Lung (tissue), 12 donors: Measurements from ENCODE around the gene LAYN. TPM values are rescaled to one million over a fixed set of nuclear protein-coding genes. Genes with fewer than 3 reads are reported as not detected.

Experiments
- ATAC-seq: fragments of 200-7000 bp; cut with Tn5 transposase; one replicate; pipeline ENCODE4 v1.9.1; 2020; ENCODE audit warnings: moderate number of reproducible peaks; ENCODE audit not compliant: insufficient read depth, low FRiP score
- DNase-seq, 3 donors: peaks; one replicate each; pipeline ENCODE4 v3.0.0-alpha.2; 2013 to 2017
- H3K27ac ChIP-seq, 2 donors: one replicate each; pipeline ENCODE4 v1.5.1; 2013; ENCODE audit warnings: mild to moderate bottlenecking in 2 of 2, moderate library complexity in 2 of 2, control low read depth in 1 of 2, inconsistent platforms in 1 of 2, low read depth in 1 of 2, low read length in 1 of 2
- H3K27me3 ChIP-seq, 3 donors: one replicate each; pipeline ENCODE4 v1.5.1; 2013; ENCODE audit warnings: low read length in 2 of 3; ENCODE audit not compliant: control insufficient read depth in 3 of 3, insufficient read depth in 3 of 3
- H3K36me3 ChIP-seq, 4 donors: one replicate each; pipeline ENCODE4 v1.5.1; 2013; ENCODE audit warnings: low read length in 4 of 4, mild to moderate bottlenecking in 1 of 4, moderate library complexity in 1 of 4; ENCODE audit not compliant: control insufficient read depth in 4 of 4, insufficient read depth in 4 of 4
- H3K4me1 ChIP-seq, 5 donors: one replicate each; pipeline ENCODE4 v1.5.1; 2013; ENCODE audit warnings: low read length in 5 of 5, mild to moderate bottlenecking in 2 of 5, moderate library complexity in 1 of 5; ENCODE audit not compliant: control insufficient read depth in 5 of 5, insufficient read depth in 5 of 5
- H3K4me3 ChIP-seq: one replicate; pipeline ENCODE4 v1.5.1; 2013; ENCODE audit warnings: mild to moderate bottlenecking, control low read depth, moderate library complexity
- H3K9ac ChIP-seq, 2 donors: one replicate each; pipeline ENCODE4 v1.5.1; 2013; ENCODE audit warnings: low read length in 2 of 2, control low read depth in 1 of 2; ENCODE audit not compliant: insufficient read depth in 1 of 2
- H3K9me3 ChIP-seq, 4 donors: one replicate each; pipeline ENCODE4 v1.5.1; 2013; ENCODE audit warnings: low read length in 3 of 4, mild to moderate bottlenecking in 1 of 4, moderate library complexity in 1 of 4; ENCODE audit not compliant: control insufficient read depth in 4 of 4, insufficient read depth in 3 of 4
- WGBS, 2 donors: extraction: QIAGEN DNeasy Blood & Tissue Kit; methylation state at CpG; one replicate each; pipeline ENCODE4 v1.1.7; 2013; 5-methylcytosine and 5-hydroxymethylcytosine counted together
- polyA plus RNA-seq, 2 donors: library from polyadenylated mRNA; stranded (reverse); fragments of 200-250 nt; gene quantifications; one replicate each; pipeline ENCODE4 v1.2.1, GENCODE V29; 2013
- total RNA-seq, 2 donors: library from RNA; depleted of rRNA in 1 of 2; stranded (reverse); fragments of >200 nt in 1 of 2; gene quantifications; one replicate each; pipeline ENCODE4 v1.2.1, GENCODE V29; 2014 to 2021
- TF ChIP-seq, protein P1 (sequence below): IDR thresholded peaks from 2 replicates; pipeline ENCODE4 v1.5.1; 2012; ENCODE audit warnings: mild to moderate bottlenecking; ENCODE audit errors: control extremely low read depth, extremely low read depth
- donor health status: control.
- donor health status: control.
- donor health status: Bipolar disorder and iron deficiency.
- donor health status: healthy.
- donor health status: DM: yes; HTN: yes; CAD: no.

LAYN gene
- total and polyA plus RNA-seq, 4 donors = 6.5 to 13.4 (median 11.3) TPM

DNA sequence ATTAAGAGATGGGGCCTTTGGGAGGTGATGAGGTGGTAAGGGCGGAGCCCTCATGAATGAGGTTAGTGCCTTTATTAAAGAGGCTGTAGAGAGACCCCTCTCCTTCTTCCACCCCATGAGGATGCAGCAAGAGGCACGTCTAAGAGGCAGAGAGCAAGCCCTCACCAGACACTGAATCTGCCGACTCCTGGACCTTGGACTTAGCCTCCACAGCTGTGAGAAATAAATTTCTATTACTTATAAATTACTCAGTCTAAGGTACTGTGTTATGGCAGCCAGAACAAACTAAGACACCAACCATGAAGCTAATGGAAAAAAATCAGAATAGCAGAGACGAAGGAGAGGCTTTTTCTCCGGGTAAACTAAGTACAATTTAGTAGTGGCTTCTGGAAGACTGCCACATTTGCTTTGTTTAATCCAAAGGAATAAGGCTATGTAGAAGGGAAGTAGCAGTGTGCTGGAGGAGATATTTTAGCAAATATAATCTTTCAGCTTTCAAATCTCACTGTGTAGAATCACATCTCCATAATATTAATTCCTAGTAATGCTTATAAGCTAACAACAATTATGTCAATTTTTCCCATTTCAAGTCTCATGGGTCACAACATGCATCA lies 49.5 kb downstream of the LAYN start:
- H3K9ac ChIP-seq = no peak overlapping the region
- H3K27ac ChIP-seq = no peak overlapping the region
- ATAC-seq (no peak), DNase-seq (peak in 2 of 3 donors; percentile 36 to 47)
- H3K9me3 ChIP-seq = no peaks in the 10 kb centered on the region
- TF ChIP-seq, protein P1, sequence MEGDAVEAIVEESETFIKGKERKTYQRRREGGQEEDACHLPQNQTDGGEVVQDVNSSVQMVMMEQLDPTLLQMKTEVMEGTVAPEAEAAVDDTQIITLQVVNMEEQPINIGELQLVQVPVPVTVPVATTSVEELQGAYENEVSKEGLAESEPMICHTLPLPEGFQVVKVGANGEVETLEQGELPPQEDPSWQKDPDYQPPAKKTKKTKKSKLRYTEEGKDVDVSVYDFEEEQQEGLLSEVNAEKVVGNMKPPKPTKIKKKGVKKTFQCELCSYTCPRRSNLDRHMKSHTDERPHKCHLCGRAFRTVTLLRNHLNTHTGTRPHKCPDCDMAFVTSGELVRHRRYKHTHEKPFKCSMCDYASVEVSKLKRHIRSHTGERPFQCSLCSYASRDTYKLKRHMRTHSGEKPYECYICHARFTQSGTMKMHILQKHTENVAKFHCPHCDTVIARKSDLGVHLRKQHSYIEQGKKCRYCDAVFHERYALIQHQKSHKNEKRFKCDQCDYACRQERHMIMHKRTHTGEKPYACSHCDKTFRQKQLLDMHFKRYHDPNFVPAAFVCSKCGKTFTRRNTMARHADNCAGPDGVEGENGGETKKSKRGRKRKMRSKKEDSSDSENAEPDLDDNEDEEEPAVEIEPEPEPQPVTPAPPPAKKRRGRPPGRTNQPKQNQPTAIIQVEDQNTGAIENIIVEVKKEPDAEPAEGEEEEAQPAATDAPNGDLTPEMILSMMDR = no peak
- H3K4me1 ChIP-seq = no peaks in the 10 kb centered on the region
- H3K36me3 ChIP-seq = peaks cover 0 to 1% (median 0%) of the 10 kb centered on the region in 4 donors
- no peak overlapping the region for H3K4me3 ChIP-seq
- WGBS, 2 donors = 76 to 89% methylated on average over 5 of the region's 5 CpGs
- no peaks in the 10 kb centered on the region for H3K27me3 ChIP-seq

DNA sequence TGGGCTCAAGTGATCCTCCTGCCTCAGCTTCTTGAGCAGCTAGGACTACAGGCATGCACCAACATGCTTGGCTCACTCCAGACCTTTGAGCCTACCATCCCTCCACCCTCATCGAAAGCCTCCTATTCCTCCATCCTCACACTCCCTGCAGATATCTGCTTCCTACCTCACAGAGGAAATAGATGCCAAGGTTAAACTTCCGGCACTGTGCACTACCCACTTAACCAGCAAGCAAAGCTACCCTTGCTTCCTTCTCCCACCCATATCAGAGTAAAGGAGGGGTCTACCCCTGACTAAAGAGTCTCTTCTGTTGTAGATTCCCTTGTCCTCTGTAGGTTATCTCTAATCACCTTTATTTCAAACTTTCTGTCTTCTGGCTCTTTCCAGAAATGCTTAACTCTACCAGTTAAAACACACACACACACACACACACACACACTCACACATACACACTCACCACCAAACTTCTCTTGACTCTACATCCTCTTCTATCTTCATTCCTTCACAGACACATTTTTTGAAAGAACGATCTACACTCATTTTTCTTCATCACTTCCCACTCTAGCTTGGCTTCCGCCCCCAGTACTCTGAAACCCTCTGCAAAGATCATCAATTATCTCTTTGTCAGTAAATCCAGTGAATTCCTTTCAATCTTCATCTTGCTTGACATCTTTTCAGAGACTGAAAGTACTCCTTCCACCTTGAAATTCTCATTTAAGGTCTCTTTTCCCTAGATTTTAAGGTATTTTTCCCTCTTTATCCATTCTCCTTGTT lies 50.9 kb downstream of the LAYN start:
- H3K36me3 ChIP-seq = peaks cover 0 to 1% (median 0%) of the 10 kb centered on the region in 4 donors
- ATAC-seq (no peak), DNase-seq (no peak)

DNA sequence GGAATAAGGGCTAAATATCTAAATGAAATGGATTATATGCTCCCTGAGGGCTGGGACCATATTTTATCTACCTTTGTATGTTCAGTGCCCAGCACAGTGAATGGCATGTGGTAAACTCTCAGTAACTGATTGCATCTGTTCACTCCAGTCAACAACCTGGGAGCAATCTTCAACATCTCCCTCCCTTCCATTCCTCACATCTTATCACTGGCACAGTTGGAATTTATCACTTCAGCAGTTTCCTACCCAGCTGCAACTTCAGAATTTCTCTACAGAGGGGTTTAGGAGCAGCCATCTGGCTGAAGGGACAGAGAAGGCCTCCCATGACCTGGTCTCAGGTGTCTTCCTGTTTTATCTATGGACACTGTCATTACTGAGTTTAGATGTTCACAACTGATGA lies 52.0 kb downstream of the LAYN start:
- no peak overlapping the region for H3K4me3 ChIP-seq
- no peak overlapping the region for H3K27ac ChIP-seq
- H3K27me3 ChIP-seq = no peaks in the 10 kb centered on the region
- peaks cover 0 to 1% (median 0%) of the 10 kb centered on the region in 4 donors for H3K36me3 ChIP-seq
- no peaks in the 10 kb centered on the region for H3K4me1 ChIP-seq
- no peak overlapping the region for H3K9ac ChIP-seq
- DNase-seq (no peak), ATAC-seq (no peak)
- H3K9me3 ChIP-seq = no peaks in the 10 kb centered on the region
- TF ChIP-seq, protein P1 = no peak

More for the DNA sequence above, 50.9 kb downstream of the LAYN start:
- WGBS, 2 donors = 69 to 71% methylated on average over 4 of the region's 4 CpGs
- TF ChIP-seq, protein P1 = no peak
- Histone ChIP-seq H3K27me3 (no peaks in the 10 kb centered on the region), H3K27ac (no peak overlapping the region), H3K9ac (no peak overlapping the region), H3K4me3 (no peak overlapping the region), H3K9me3 (no peaks in the 10 kb centered on the region), H3K4me1 (no peaks in the 10 kb centered on the region)
